ENCODE results near the gene SYT15.

Gene SYT15

GRCh38 chr10:46541735-46542566 lies 37.0 kb upstream of the SYT15 start (continued):
- TF ChIP-seq, protein P1, sequence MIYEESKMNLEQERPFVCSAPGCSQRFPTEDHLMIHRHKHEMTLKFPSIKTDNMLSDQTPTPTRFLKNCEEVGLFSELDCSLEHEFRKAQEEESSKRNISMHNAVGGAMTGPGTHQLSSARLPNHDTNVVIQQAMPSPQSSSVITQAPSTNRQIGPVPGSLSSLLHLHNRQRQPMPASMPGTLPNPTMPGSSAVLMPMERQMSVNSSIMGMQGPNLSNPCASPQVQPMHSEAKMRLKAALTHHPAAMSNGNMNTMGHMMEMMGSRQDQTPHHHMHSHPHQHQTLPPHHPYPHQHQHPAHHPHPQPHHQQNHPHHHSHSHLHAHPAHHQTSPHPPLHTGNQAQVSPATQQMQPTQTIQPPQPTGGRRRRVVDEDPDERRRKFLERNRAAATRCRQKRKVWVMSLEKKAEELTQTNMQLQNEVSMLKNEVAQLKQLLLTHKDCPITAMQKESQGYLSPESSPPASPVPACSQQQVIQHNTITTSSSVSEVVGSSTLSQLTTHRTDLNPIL (CRISPR knock-in tag; IDR thresholded peaks at IDR 0.05; ENCODE audit: low read depth): no peak
- TF ChIP-seq ZNF70 (CRISPR knock-in tag; IDR thresholded peaks at IDR 0.05): no peak
- no peak for TF ChIP-seq ESRRG (CRISPR knock-in tag; IDR thresholded peaks at IDR 0.05)
- no peak for TF ChIP-seq ZNF565 (CRISPR knock-in tag; conservative IDR thresholded peaks at IDR 0.05; ENCODE audit: low read depth)
- no peak for TF ChIP-seq CSDC2 (CRISPR knock-in tag; IDR thresholded peaks at IDR 0.05)
- no peak for TF ChIP-seq ZFP30 (CRISPR knock-in tag; IDR thresholded peaks at IDR 0.05)
- no peak for TF ChIP-seq ZC3H10 (CRISPR knock-in tag; IDR thresholded peaks at IDR 0.05)
- TF ChIP-seq, protein P2, sequence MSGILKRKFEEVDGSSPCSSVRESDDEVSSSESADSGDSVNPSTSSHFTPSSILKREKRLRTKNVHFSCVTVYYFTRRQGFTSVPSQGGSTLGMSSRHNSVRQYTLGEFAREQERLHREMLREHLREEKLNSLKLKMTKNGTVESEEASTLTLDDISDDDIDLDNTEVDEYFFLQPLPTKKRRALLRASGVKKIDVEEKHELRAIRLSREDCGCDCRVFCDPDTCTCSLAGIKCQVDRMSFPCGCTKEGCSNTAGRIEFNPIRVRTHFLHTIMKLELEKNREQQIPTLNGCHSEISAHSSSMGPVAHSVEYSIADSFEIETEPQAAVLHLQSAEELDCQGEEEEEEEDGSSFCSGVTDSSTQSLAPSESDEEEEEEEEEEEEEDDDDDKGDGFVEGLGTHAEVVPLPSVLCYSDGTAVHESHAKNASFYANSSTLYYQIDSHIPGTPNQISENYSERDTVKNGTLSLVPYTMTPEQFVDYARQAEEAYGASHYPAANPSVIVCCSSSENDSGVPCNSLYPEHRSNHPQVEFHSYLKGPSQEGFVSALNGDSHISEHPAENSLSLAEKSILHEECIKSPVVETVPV (CRISPR knock-in tag; IDR thresholded peaks at IDR 0.05): no peak

DNA sequence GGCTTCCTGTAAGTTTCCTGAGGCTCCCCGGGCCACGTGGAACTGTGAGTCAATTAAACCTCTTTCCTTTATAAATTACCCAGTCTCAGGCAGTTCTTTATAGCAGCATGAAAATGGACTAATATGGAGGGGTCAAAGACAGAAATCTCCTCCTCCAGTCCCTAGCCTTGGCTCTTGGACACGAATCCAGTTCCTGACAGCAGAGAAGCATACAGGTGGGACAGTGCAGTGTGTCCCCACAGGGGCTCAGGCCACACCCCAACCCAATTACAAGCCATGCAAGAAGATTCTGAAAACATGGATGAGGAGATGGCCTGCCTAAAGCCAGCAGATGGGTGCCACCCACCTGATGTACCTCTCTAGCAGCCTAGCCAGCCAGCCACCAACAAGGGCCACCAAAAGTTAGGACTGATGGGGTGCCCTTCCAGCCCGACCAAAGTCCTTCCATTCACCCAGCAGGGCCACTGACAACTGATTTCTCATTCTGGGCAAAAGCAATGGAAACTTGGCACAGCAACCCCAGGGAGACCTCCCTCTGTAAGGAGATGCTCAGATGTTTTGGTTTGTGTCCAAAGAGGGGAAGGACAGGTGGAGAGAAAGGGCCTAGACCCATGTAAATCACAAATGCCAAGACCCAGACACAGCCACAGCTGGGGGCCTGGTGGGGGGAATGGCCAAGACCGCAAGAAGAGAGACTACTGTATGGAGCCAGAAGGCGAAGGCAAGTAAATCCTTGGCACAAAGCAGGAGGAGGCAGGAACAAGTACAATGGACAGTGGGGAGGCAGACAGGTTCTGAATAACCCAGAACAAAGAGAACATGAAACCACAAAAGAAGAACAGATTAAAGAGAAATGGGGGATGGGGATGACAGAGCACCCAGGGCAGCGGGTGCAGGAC lies 36.1 kb upstream of the SYT15 start:
- ATAC-seq: no peak
- no peak for TF ChIP-seq PPARA (CRISPR knock-in tag; IDR thresholded peaks at IDR 0.05; ENCODE audit: borderline replicate concordance)
- TF ChIP-seq TCF4 (CRISPR knock-in tag; IDR thresholded peaks at IDR 0.05; ENCODE audit: borderline replicate concordance): no peak
- TF ChIP-seq, protein P2 (CRISPR knock-in tag; IDR thresholded peaks at IDR 0.05): no peak
- no peak for TF ChIP-seq ZFP30 (CRISPR knock-in tag; IDR thresholded peaks at IDR 0.05)
- TF ChIP-seq POU6F1 (CRISPR knock-in tag; IDR thresholded peaks at IDR 0.05; ENCODE audit: borderline replicate concordance, low read depth): no peak

- no peak for ATAC-seq
- no peak for TF ChIP-seq SNAI2 (CRISPR knock-in tag; IDR thresholded peaks at IDR 0.05)
- TF ChIP-seq ZFP30 (CRISPR knock-in tag; IDR thresholded peaks at IDR 0.05): no peak
- no peak for TF ChIP-seq RARB (CRISPR knock-in tag; IDR thresholded peaks at IDR 0.05)
- no peak for TF ChIP-seq POU6F1 (CRISPR knock-in tag; IDR thresholded peaks at IDR 0.05; ENCODE audit: borderline replicate concordance, low read depth)
- TF ChIP-seq, protein P2 (CRISPR knock-in tag; IDR thresholded peaks at IDR 0.05): no peak
- TF ChIP-seq GLIS3 (CRISPR knock-in tag; IDR thresholded peaks at IDR 0.05): no peak
- no peak for TF ChIP-seq TCF4 (CRISPR knock-in tag; IDR thresholded peaks at IDR 0.05; ENCODE audit: borderline replicate concordance)
- TF ChIP-seq, protein P1 (CRISPR knock-in tag; IDR thresholded peaks at IDR 0.05; ENCODE audit: low read depth): no peak
- TF ChIP-seq ZNF70 (CRISPR knock-in tag; IDR thresholded peaks at IDR 0.05): no peak
- TF ChIP-seq ZNF565 (CRISPR knock-in tag; conservative IDR thresholded peaks at IDR 0.05; ENCODE audit: low read depth): no peak
- TF ChIP-seq BACH2 (CRISPR knock-in tag; IDR thresholded peaks at IDR 0.05; ENCODE audit: borderline replicate concordance): no peak
- no peak for TF ChIP-seq PATZ1 (CRISPR knock-in tag; IDR thresholded peaks at IDR 0.05; ENCODE audit: borderline replicate concordance)
- TF ChIP-seq TOX (CRISPR knock-in tag; IDR thresholded peaks at IDR 0.05; ENCODE audit: borderline replicate concordance): no peak
These were observed 35.2 kb upstream of the SYT15 start for GRCh38 chr10:46543466-46544377.

All from SK-N-SH treated with all-trans-retinoic acid at 6 μM for 48 hours (cell line).